ENCODE measurements around the gene THSD8.

The THSD8 gene

GRCh38 chr19:12843999-12844732, 42.3 kb downstream of the THSD8 start:
- TF ChIP-seq CEBPB (IDR thresholded peaks at IDR 0.05), result no peak
- TF ChIP-seq TAF1 (IDR thresholded peaks at IDR 0.05; ENCODE audit: low read depth), result no peak
- TF ChIP-seq YY1 (IDR thresholded peaks at IDR 0.05; ENCODE audit: low read depth), result no peak
- no peak for TF ChIP-seq NFIC (IDR thresholded peaks at IDR 0.05)
- no peak for TF ChIP-seq USF1 (IDR thresholded peaks at IDR 0.05)
- no peak for TF ChIP-seq REST (IDR thresholded peaks at IDR 0.05; ENCODE audit: low read depth)
- TF ChIP-seq CREB1 (IDR thresholded peaks at IDR 0.05; ENCODE audit: low read depth), result no peak
- TF ChIP-seq RAD21 (IDR thresholded peaks at IDR 0.05; ENCODE audit: low read depth), result no peak
- no peak for TF ChIP-seq FOXM1 (IDR thresholded peaks at IDR 0.05; ENCODE audit: borderline replicate concordance, low read depth)
- no peak for TF ChIP-seq EP300 (IDR thresholded peaks at IDR 0.05; ENCODE audit: borderline replicate concordance)
- TF ChIP-seq EGR1 (IDR thresholded peaks at IDR 0.05), result no peak
- TF ChIP-seq MAX (IDR thresholded peaks at IDR 0.05), result no peak
- TF ChIP-seq TCF12 (IDR thresholded peaks at IDR 0.05; ENCODE audit: low read depth), result no peak
- TF ChIP-seq ZBTB7A (IDR thresholded peaks at IDR 0.05; ENCODE audit: low read depth), result no peak
- no peak for TF ChIP-seq TEAD4 (IDR thresholded peaks at IDR 0.05)

- no peak for TF ChIP-seq REST (IDR thresholded peaks at IDR 0.05; ENCODE audit: low read depth)
- no peak for TF ChIP-seq EGR1 (IDR thresholded peaks at IDR 0.05)
- TF ChIP-seq USF1 (IDR thresholded peaks at IDR 0.05), result peak; percentile 69
- TF ChIP-seq MAX (IDR thresholded peaks at IDR 0.05), result 0 out of 2 replicates have a peak, but pooled peaks have one; percentile 39
- TF ChIP-seq EP300 (IDR thresholded peaks at IDR 0.05; ENCODE audit: borderline replicate concordance), result no peak
- no peak; the same call in 1 of the 2 replicates for TF ChIP-seq ZBTB7A (IDR thresholded peaks at IDR 0.05; ENCODE audit: low read depth)
- TF ChIP-seq YY1 (IDR thresholded peaks at IDR 0.05; ENCODE audit: low read depth), result no peak
- no peak for TF ChIP-seq NFIC (IDR thresholded peaks at IDR 0.05)
- no peak for TF ChIP-seq TEAD4 (IDR thresholded peaks at IDR 0.05)
- TF ChIP-seq CREB1 (IDR thresholded peaks at IDR 0.05; ENCODE audit: low read depth), result no peak
- TF ChIP-seq CEBPB (IDR thresholded peaks at IDR 0.05), result no peak
- TF ChIP-seq TCF12 (IDR thresholded peaks at IDR 0.05; ENCODE audit: low read depth), result peak; percentile 23; the same call in 1 of the 2 replicates
- TF ChIP-seq RAD21 (IDR thresholded peaks at IDR 0.05; ENCODE audit: low read depth), result peak; percentile 88
- TF ChIP-seq FOXM1 (IDR thresholded peaks at IDR 0.05; ENCODE audit: borderline replicate concordance, low read depth), result no peak
Observed at GRCh38 chr19:12847159-12848139, 45.6 kb downstream of the THSD8 start.
